ENCODE results near the gene THBS1. TPM values are rescaled to one million over a fixed set of nuclear protein-coding genes. Genes with fewer than 3 reads are reported as not detected.

The THBS1 gene
- polyA plus RNA-seq, 12 donors = 36.7 to 187 (median 66.9) TPM

- DNase-seq = no peak
Measured at GRCh38 chr15:39573287-39573686, 7.6 kb upstream of the THBS1 start.

DNA sequence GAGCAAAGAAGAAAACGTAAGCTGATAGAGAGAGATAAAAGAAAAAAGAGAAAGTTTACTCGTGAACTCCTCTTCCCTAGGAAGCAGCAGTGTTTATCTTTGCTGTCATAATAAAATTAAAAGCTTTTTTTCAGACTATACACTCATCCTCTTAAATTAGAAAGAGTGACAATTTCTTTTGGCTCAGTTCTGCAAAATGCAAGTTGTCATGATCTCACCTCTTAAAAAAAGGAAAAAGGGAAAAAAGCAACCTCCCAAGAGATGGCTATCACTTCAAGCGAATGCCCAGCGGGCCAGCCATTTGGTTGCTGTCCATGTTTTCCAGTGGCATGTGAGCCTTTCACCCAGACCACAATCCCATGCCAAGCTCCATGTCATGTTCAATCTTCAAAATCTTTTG is 7.0 kb upstream of the THBS1 start:
- no peak for DNase-seq

GRCh38 chr15:39574427-39574826 is 6.5 kb upstream of the THBS1 start:
- no peak for DNase-seq

DNA sequence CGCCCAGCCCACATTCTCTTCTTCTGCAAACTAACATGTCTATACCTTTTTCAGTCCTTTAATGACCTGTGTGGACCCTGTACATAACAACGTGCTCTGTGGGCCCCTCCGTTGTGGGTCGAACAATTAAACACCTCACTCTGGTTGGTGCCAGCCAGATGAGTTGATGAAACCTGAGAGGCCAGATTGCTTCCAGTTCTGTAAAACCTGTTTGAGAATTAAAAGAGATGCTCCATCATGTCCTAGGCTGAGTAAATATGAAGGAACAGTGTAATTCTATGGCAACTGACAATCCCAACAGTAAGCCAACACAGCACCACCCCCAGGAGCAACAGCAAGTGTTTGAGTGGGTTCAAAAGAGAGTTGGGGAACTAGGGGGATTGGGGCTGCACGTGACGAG is 5.7 kb upstream of the THBS1 start:
- no peak for DNase-seq

DNA sequence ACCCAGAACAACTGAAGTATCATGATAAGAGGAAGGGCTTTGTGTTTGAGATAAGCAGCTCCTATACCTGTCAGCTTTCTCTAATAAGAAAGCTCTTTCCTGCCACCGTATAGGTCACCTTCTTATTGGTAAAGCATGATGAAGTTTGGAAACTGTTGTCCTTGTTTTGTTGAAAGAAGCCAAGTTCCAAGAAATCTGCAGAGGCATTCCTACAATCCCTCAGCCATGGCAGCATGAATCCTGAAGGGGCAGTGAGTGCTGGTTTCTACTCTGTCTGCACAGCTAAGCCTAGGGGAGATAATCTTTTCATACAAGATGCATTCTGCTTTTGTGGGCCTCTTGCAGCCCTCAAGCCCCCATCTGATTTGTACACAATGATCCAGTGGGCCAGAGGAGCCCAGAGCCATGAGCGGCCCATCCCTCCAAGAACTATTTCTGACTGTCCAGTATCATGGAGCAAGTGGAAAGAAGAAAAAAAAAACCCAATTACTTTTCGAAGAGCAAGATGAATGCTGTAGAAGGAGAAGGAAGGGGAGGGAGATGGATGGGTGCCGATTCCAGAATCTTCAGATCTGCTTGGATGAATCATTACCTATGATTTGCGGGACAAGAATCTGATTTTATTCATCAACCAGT is 1.9 kb upstream of the THBS1 start:
- no peak for DNase-seq

- peak; percentile 83 for DNase-seq
Measured at GRCh38 chr15:39579487-39580116, 1.3 kb upstream of the THBS1 start.

DNA sequence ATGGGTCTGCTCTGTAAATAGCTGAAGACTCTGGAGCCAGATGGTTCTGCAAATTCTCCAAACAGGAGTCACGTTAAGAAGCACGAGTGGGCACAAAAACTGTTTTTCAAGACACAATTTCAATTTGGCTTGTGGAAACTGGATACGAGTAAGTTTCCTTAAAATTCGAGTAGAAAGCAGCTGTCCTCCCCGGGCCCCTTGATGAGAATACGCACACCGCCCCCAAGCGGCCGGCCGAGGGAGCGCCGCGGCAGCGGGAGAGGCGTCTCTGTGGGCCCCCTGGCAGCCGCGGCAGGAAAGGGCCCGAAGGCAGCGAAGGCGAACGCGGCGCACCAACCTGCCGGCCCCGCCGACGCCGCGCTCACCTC is 778 bp upstream of the THBS1 start:
- DNase-seq = peak; percentile 96

DNA sequence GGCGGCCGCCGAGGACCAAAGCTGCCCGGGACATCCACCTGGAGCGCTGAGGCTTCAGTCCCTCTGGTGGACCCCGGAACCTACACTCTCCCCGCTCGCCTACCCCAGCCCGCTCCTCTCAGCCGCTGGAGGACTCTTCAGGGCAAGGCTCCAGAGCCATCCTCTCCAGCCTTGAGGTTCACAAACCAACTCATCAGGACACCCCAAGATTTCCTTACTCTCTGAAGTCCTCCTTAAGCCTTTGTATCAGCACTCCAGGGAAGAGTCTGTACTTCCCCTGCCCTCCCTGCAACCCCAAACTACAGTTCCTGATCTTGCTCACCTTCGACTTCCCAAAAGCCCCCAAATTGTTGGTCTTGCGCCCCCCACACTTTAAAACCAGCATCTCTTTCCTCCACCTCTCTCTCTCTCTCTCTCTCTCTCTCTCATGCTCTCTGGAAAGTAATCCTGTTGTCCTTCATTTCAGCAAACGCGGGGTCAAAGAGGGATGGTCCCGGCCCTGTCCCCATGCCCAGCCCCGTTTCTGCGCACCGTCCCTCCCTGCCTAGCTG is 438 bp downstream of the THBS1 start:
- peak; percentile 35 for DNase-seq

- DNase-seq = no peak
Measured at GRCh38 chr15:39581793-39582285, 960 bp downstream of the THBS1 start.

DNA sequence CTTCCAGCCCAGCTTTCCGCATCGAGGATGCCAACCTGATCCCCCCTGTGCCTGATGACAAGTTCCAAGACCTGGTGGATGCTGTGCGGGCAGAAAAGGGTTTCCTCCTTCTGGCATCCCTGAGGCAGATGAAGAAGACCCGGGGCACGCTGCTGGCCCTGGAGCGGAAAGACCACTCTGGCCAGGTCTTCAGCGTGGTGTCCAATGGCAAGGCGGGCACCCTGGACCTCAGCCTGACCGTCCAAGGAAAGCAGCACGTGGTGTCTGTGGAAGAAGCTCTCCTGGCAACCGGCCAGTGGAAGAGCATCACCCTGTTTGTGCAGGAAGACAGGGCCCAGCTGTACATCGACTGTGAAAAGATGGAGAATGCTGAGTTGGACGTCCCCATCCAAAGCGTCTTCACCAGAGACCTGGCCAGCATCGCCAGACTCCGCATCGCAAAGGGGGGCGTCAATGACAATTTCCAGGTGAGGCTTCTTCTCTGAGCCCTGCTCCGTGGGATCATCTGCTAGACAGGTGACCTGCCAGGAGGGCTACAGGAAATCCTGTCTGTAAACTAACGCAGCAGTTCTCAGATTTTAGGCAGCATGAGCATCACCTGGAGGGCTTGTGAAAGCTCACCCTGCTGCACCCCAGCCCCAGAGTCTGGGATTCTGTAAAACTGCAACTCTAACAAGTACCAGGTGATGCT is 1.6 kb downstream of the THBS1 start:
- DNase-seq = no peak

DNA sequence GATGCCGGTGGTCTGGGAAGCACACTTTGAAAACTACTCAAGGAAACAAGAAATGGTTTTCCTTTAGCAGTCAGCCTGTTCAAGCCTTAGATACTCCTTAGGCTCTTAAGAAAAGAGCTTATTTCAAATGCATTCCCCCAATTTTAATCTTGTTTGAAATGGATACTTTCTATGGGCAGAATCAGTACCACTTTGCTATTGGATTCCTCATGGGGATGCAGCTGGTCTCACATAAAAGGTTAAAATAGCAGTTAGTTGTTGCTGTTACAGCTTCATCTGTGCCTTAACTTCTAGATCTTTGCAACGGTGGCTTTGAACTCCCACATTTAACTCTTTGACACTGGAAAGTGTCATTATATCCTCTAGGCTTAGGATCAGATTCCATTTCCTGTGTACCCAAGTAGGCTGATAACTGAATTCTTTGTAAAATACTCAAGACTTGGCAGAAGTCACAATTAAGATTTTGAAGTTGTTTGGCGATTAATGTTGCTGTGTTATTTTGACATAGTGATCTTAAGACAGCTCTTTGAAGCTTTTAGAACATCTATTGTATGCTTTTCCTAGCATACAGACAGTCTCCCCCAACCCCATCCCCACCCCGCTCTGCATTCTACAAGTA is 2.2 kb downstream of the THBS1 start:
- no peak for DNase-seq

- DNase-seq = no peak
Measured at GRCh38 chr15:39583596-39584265, 2.9 kb downstream of the THBS1 start.

DNA sequence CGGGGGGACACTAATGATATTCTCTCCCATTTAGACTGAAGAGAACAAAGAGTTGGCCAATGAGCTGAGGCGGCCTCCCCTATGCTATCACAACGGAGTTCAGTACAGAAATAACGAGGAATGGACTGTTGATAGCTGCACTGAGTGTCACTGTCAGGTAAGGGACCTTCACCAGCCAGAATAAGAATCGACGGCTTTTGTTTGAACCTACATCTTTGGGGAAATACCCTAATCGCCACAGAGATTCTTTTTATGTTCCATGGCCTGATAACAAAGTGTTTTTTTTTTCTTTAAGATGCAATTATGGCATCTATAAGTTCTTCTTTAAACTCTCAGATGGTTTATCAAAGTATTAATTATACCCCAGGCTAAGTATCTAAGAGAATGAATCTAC is 3.4 kb downstream of the THBS1 start:
- no peak for DNase-seq

GRCh38 chr15:39584662-39585388 is 3.9 kb downstream of the THBS1 start:
- DNase-seq = no peak

- no peak for DNase-seq
Measured at GRCh38 chr15:39585389-39585841, 4.5 kb downstream of the THBS1 start.

GRCh38 chr15:39585871-39586301 is 5.0 kb downstream of the THBS1 start:
- DNase-seq = no peak

DNA sequence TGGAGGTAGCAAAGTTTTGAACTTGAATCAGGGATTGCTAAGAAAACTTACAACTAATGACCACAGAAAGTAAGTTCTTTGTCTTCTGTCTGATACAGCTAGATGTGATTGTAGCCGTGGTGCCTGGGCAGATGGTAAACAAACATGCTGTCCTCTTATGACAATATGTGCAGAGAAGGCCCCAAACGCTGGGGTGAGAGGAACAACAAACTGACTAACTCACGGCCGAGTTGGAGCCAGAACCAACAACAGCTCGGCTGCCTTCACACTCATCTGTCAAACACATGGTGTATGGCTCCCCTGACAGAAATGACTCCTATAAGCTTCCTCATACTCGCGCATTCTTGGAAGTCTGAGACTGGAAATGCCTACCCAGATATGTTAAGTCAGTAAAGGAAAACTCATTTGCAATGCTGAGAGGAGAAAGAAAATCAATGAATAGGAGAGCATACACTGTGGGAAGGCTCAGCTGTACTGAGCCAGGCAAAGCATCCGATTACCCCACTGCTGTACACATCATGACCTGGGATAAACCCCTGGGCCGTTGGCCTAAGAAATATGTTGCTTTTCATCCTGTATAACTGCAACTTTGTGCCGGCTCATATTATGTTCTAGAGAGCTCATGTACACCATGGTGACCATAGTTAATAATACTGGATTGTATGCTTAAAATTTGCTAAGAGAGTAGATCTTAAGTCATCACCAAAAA is 5.7 kb downstream of the THBS1 start:
- no peak for DNase-seq

- DNase-seq = no peak
Measured at GRCh38 chr15:39587096-39587721, 6.3 kb downstream of the THBS1 start.

- no peak for DNase-seq
Measured at GRCh38 chr15:39587731-39588530, 7.1 kb downstream of the THBS1 start.
